ENCODE data around the gene HSF2BP. TPM values are rescaled to one million over a fixed set of nuclear protein-coding genes. Genes with fewer than 3 reads are reported as not detected.

HSF2BP gene
- total RNA-seq, 1 experiment from 2014 or later: 1.5 TPM

DNA sequence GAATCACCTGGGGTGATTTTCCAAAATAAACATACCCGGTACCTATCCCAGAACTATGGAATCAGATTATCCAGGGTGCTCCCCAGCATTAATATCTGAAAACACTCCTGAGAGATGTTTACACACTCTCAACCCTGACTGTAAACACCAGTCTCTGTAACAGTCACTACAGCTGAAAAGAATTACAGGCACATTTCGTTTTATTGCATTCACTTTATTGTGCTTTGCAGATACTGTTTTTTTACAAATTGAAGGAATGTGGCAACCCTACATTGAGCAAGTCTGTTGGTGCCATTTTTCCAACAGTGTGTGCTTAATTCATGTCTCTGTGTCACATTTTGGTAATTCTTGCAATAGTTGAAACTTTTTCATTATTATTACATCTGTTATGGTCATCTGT, 31.8 kb downstream of the HSF2BP start:
- H3K4me2 ChIP-seq (ENCODE audit: insufficient read depth, insufficient read length, low read length): no peak overlapping the region
- peaks cover 0 to 12% of the 10 kb centered on the region in 2 experiments; a peak in 4 of 5 replicates for H3K9me3 Mint-ChIP-seq
- H2AK5ac ChIP-seq (ENCODE audit: insufficient read length, low read length): no peak overlapping the region
- peaks cover 6 to 11% (median 6%) of the 10 kb centered on the region in 3 experiments; a peak in 5 of 7 replicates for H3K36me3 Mint-ChIP-seq (ENCODE audit: insufficient read depth in 1 of 3, low read depth in 3 of 3)
- H2BK20ac ChIP-seq (ENCODE audit: low read depth, low read length, poor library complexity, severe bottlenecking): no peak overlapping the region
- no CpG with 5 or more reads among the region's 2 CpGs for WGBS (ENCODE audit: extremely low coverage, insufficient read length, low lambda C conversion rate)
- H2BK5ac ChIP-seq (ENCODE audit: insufficient read length, low read length): no peak overlapping the region
- H3K56ac ChIP-seq (ENCODE audit: insufficient read length, low read depth, low read length): no peak overlapping the region
- no peak overlapping the region for H2BK15ac ChIP-seq (ENCODE audit: low read depth, low read length)
- no peak overlapping the region for H3K4me3 Mint-ChIP-seq
- no peak overlapping the region for H3K23ac ChIP-seq (ENCODE audit: insufficient read length, low read depth, low read length)
- no peaks in the 10 kb centered on the region for H3K79me2 ChIP-seq (ENCODE audit: insufficient read depth, low read length)
- no peak overlapping the region for H3K4ac ChIP-seq (ENCODE audit: low read depth, low read length)
- no peak overlapping the region for H3K27ac Mint-ChIP-seq
- H3K4me1 Mint-ChIP-seq: no peaks in the 10 kb centered on the region
- no peaks in the 10 kb centered on the region for H3K4me1 ChIP-seq (ENCODE audit: insufficient read depth, low read length)
- no peak overlapping the region for H3T11ph ChIP-seq (ENCODE audit: low read length)
- no peak overlapping the region for H3K27ac ChIP-seq (ENCODE audit: insufficient read length, low read depth, low read length)
- no peaks in the 10 kb centered on the region for H3K79me1 ChIP-seq (ENCODE audit: insufficient read depth, low read depth, low read length, poor library complexity, severe bottlenecking)
- H2BK120ac ChIP-seq (ENCODE audit: low read depth, low read length, poor library complexity, severe bottlenecking): no peak overlapping the region
- no peak overlapping the region for H2AFZ ChIP-seq (ENCODE audit: low read length)
- H3K14ac ChIP-seq (ENCODE audit: insufficient read depth, low read length): no peak overlapping the region
- no peak overlapping the region for H4K5ac ChIP-seq (ENCODE audit: insufficient read length, low read depth, low read length)
- no peaks in the 10 kb centered on the region for H3K27me3 ChIP-seq (ENCODE audit: insufficient read depth, low read length)
- H4K8ac ChIP-seq (replicated peaks; ENCODE audit: insufficient read length, low read depth, low read length): no peak overlapping the region
- no peak overlapping the region for H3K18ac ChIP-seq (ENCODE audit: insufficient read length, low read depth, low read length)
- no peaks in the 10 kb centered on the region for H3K23me2 ChIP-seq (ENCODE audit: insufficient read length, low read depth, low read length, poor library complexity, severe bottlenecking)
- no peak overlapping the region for H3K9ac ChIP-seq (ENCODE audit: extremely low read depth, insufficient read length, low read length)
- no peak overlapping the region for H4K91ac ChIP-seq (ENCODE audit: insufficient read length, low read depth, low read length)
- no peak overlapping the region for H2BK12ac ChIP-seq (ENCODE audit: insufficient read length, low read depth, low read length)
- no peak for DNase-seq
- no peaks in the 10 kb centered on the region for H4K20me1 ChIP-seq (ENCODE audit: control insufficient read depth, insufficient read depth, insufficient read length)
- H3K27me3 Mint-ChIP-seq (ENCODE audit: low read depth): peaks cover 2% of the 10 kb centered on the region; the same call in 1 of the 2 replicates
- H3K9me3 ChIP-seq (ENCODE audit: control insufficient read depth, low read depth, low read length): no peaks in the 10 kb centered on the region
- TF ChIP-seq, protein P1, sequence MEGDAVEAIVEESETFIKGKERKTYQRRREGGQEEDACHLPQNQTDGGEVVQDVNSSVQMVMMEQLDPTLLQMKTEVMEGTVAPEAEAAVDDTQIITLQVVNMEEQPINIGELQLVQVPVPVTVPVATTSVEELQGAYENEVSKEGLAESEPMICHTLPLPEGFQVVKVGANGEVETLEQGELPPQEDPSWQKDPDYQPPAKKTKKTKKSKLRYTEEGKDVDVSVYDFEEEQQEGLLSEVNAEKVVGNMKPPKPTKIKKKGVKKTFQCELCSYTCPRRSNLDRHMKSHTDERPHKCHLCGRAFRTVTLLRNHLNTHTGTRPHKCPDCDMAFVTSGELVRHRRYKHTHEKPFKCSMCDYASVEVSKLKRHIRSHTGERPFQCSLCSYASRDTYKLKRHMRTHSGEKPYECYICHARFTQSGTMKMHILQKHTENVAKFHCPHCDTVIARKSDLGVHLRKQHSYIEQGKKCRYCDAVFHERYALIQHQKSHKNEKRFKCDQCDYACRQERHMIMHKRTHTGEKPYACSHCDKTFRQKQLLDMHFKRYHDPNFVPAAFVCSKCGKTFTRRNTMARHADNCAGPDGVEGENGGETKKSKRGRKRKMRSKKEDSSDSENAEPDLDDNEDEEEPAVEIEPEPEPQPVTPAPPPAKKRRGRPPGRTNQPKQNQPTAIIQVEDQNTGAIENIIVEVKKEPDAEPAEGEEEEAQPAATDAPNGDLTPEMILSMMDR (conservative IDR thresholded peaks at IDR 0.05): no peak
